Cardiac muscle cell (in vitro differentiated cells and primary cell): ENCODE results near the gene DNAJC3. TPM values are rescaled to one million over a fixed set of nuclear protein-coding genes. Genes with fewer than 3 reads are reported as not detected.
"Not testable (repeated sequence)": the region's sequence is repeated elsewhere in the genome, so short reads cannot be mapped to it uniquely, and the experiment has no call there.

Experiments
- DNase-seq, 2 donors: peaks; one replicate each; pipeline versions ENCODE4 v3.0.0 to v3.0.0-alpha.2; 2010 to 2017; ENCODE audit warnings: low read depth in 1 of 2, low spot score in 1 of 2
- H3K27ac ChIP-seq: fragments of 200-600 bp; sonication (generic); 2 replicates; pipeline ENCODE4 v1.5.1; 2016
- H3K27me3 ChIP-seq: fragments of 200-600 bp; sonication (generic); 2 replicates; pipeline ENCODE4 v1.6.0; 2016; ENCODE audit warnings: control low read depth
- H3K36me3 ChIP-seq: fragments of 200-600 bp; sonication (generic); 2 replicates; pipeline ENCODE4 v1.5.1; 2016; ENCODE audit warnings: control low read depth
- H3K4me1 ChIP-seq: fragments of 200-600 bp; sonication (generic); 2 replicates; pipeline ENCODE4 v1.8.1; 2017; ENCODE audit warnings: low read depth, mild to moderate bottlenecking, mixed run types
- H3K4me3 ChIP-seq: fragments of 200-600 bp; sonication (generic); 2 replicates; pipeline ENCODE4 v1.5.1; 2016; ENCODE audit warnings: mild to moderate bottlenecking
- H3K9me3 ChIP-seq: fragments of 200-600 bp; sonication (generic); 2 replicates; pipeline ENCODE4 v1.5.1; 2017; ENCODE audit warnings: low read depth, mild to moderate bottlenecking, control low read depth
- CTCF ChIP-seq: IDR thresholded peaks from 2 replicates; pipeline ENCODE4 v1.5.1; 2012; ENCODE audit warnings: low read depth, mild to moderate bottlenecking, low read length
- polyA plus RNA-seq: library from polyadenylated mRNA; unstranded; fragments of >200 nt; fragmentation: Nextera tagmentation; extraction: Ambion mirVana; gene quantifications from 2 replicates; pipeline ENCODE4 v1.2.1, GENCODE V29; 2016
- total RNA-seq: library from RNA; depleted of rRNA; stranded (reverse); fragments of >200 nt; gene quantifications from 2 replicates; pipeline ENCODE4 v1.2.3, GENCODE V29; 2016

DNAJC3 gene
- total and polyA plus RNA-seq, 2 experiments from 2014 or later = 13.6 to 15.3 TPM

- peak in 1 of 2 donors; percentile 49 for DNase-seq
- Histone ChIP-seq H3K9me3 (no peaks in the 10 kb centered on the region), H3K27me3 (no peaks in the 10 kb centered on the region), H3K4me1 (no peaks in the 10 kb centered on the region), H3K4me3 (no peak overlapping the region), H3K27ac (no peak overlapping the region), H3K36me3 (no peaks in the 10 kb centered on the region)
- TF ChIP-seq CTCF = no peak
These were observed 108.0 kb downstream of the DNAJC3 start for GRCh38 chr13:95784900-95785290.

- peaks cover 8% of the 10 kb centered on the region for H3K4me1 ChIP-seq
- peak overlapping the region; percentile 12 for H3K27ac ChIP-seq
- H3K9me3 ChIP-seq = no peaks in the 10 kb centered on the region
- no peak for DNase-seq
- H3K4me3 ChIP-seq = no peak overlapping the region
- H3K27me3 ChIP-seq = no peaks in the 10 kb centered on the region
- no peak for TF ChIP-seq CTCF
- H3K36me3 ChIP-seq = peaks cover 2% of the 10 kb centered on the region
These were observed 110.6 kb downstream of the DNAJC3 start for GRCh38 chr13:95787356-95788099.

GRCh38 chr13:95788100-95788463 is 111.1 kb downstream of the DNAJC3 start:
- Histone ChIP-seq H3K36me3 (peaks cover 8% of the 10 kb centered on the region), H3K27me3 (no peaks in the 10 kb centered on the region), H3K27ac (peak overlapping the region; percentile 12), H3K4me3 (no peak overlapping the region), H3K9me3 (no peaks in the 10 kb centered on the region), H3K4me1 (peaks cover 8% of the 10 kb centered on the region)
- no peak for TF ChIP-seq CTCF
- no peak for DNase-seq

- not testable (repeated sequence) for DNase-seq, H3K27ac ChIP-seq, H3K36me3 ChIP-seq, H3K4me3 ChIP-seq, H3K27me3 ChIP-seq, H3K9me3 ChIP-seq, H3K4me1 ChIP-seq
These were observed 112.4 kb downstream of the DNAJC3 start for GRCh38 chr13:95789315-95789714.

DNA sequence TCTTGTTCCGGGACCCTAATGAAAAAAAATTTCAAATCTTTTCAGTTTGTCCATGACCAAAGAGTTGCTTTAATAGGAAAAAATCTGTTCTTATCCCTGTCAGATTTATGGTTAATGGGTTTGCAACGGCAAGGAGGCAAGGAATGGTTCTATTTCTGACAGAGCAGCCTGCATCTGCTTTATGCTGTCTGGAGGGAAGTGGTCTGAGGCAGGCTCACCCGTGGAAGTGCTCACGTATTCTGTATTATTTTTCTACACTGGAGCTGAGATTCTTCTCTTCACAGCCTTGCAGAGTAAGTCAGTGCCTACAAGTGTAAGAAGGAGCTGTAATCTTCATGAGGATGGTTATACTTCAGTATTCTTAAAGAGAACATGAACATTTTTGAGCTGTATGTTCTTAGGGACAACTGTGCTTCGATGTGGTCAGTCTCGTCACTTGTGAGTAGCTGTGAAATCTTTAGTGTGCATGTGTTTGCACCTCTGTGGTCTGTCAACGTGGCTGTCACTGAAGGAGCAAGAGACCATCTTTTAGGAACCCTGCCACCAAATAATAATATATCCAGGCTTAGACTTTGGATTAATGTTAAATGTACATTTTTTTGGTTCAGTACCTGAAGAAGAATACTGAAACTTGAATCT is 114.3 kb downstream of the DNAJC3 start:
- no peak for TF ChIP-seq CTCF
- Histone ChIP-seq H3K4me3 (no peak overlapping the region), H3K4me1 (peaks cover 8% of the 10 kb centered on the region), H3K9me3 (no peaks in the 10 kb centered on the region), H3K36me3 (peaks cover 8% of the 10 kb centered on the region), H3K27ac (no peak overlapping the region), H3K27me3 (no peaks in the 10 kb centered on the region)
- DNase-seq = no peak

DNA sequence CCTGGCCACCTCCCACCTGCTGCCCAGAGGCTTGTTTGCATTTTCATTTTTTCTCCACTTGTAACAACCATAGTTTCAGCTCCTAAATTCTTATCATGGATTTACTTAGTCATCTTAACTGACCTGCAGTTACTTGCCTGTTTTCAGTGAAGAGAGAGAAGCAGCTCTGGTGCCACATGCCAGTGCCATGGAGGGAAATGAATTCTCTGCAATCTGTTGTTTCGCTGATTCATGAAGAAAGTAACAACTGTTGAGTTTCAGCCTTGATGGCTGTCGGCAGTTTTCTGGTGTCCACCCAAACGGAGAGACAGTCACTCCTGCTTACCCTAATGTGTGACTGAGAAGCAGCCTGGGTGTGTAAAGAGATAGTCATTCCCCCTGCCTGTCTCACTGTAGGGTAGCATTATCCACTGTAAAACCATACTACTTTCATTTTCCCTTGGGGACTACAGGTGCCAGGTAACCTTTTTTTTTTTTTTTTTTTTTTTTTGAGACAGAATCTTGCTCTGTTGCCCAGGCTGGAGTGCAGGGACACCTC is 116.1 kb downstream of the DNAJC3 start:
- no peak for TF ChIP-seq CTCF
- no peak overlapping the region for H3K4me3 ChIP-seq
- peak in 1 of 2 donors; percentile 11 for DNase-seq
- peaks cover 8% of the 10 kb centered on the region for H3K36me3 ChIP-seq
- peaks cover 8% of the 10 kb centered on the region for H3K4me1 ChIP-seq
- no peaks in the 10 kb centered on the region for H3K9me3 ChIP-seq
- H3K27me3 ChIP-seq = no peaks in the 10 kb centered on the region
- H3K27ac ChIP-seq = peak overlapping the region; percentile 39
